H9 (cell line): ENCODE measurements around the gene CCDC157. TPM values are rescaled to one million over a fixed set of nuclear protein-coding genes. Genes with fewer than 3 reads are reported as not detected.
A peak's percentile ranks its signal among the peaks of the same experiment; 100 is the strongest.

ENCODE experiments used
- DNase-seq: peaks from one replicate; pipeline ENCODE4 v3.0.0-alpha.2; 2017
- H2AFZ ChIP-seq: one replicate; pipeline ENCODE4 v1.6.1; 2013; ENCODE audit warnings: mild to moderate bottlenecking, low read length, control low read depth, moderate library complexity
- H2AK5ac ChIP-seq: 2 replicates; pipeline ENCODE4 v1.6.1; 2013; ENCODE audit warnings: low read length, control low read depth, mixed read lengths; ENCODE audit not compliant: insufficient read length
- H2BK120ac ChIP-seq: one replicate; pipeline ENCODE4 v1.6.1; 2013; ENCODE audit warnings: low read depth, mild to moderate bottlenecking, low read length, control low read depth, inconsistent platforms; ENCODE audit not compliant: poor library complexity, severe bottlenecking
- H2BK12ac ChIP-seq: 2 replicates; pipeline ENCODE4 v1.6.1; 2013; ENCODE audit warnings: low read length, control low read depth, mixed read lengths, low read depth; ENCODE audit not compliant: insufficient read length
- H2BK15ac ChIP-seq: 2 replicates; pipeline ENCODE4 v1.6.1; 2013; ENCODE audit warnings: low read depth, low read length, control low read depth
- H2BK20ac ChIP-seq: one replicate; pipeline ENCODE4 v1.6.1; 2013; ENCODE audit warnings: low read depth, mild to moderate bottlenecking, low read length, control low read depth, inconsistent platforms; ENCODE audit not compliant: poor library complexity, severe bottlenecking
- H2BK5ac ChIP-seq: 2 replicates; pipeline ENCODE4 v1.6.1; 2013; ENCODE audit warnings: low read length, control low read depth, mixed read lengths; ENCODE audit not compliant: insufficient read length
- H3K14ac ChIP-seq: 2 replicates; pipeline ENCODE4 v1.6.1; 2013; ENCODE audit warnings: low read length, control low read depth; ENCODE audit not compliant: insufficient read depth
- H3K18ac ChIP-seq: 2 replicates; pipeline ENCODE4 v1.6.1; 2013; ENCODE audit warnings: low read depth, mild to moderate bottlenecking, mixed read lengths, low read length, control low read depth; ENCODE audit not compliant: insufficient read length
- H3K23ac ChIP-seq: 2 replicates; pipeline ENCODE4 v1.6.1; 2013; ENCODE audit warnings: low read length, control low read depth, mixed read lengths, low read depth; ENCODE audit not compliant: insufficient read length
- H3K23me2 ChIP-seq: 2 replicates; pipeline ENCODE4 v1.6.1; 2013; ENCODE audit warnings: low read depth, mild to moderate bottlenecking, mixed read lengths, low read length, control low read depth; ENCODE audit not compliant: insufficient read length, poor library complexity, severe bottlenecking
- H3K27ac ChIP-seq: 2 replicates; pipeline ENCODE4 v1.5.1; 2013; ENCODE audit warnings: low read length, control low read depth, mixed read lengths, low read depth; ENCODE audit not compliant: insufficient read length
- H3K27me3 ChIP-seq: 2 replicates; pipeline ENCODE4 v1.6.1; 2013; ENCODE audit warnings: low read length, control low read depth, inconsistent platforms; ENCODE audit not compliant: insufficient read depth
- H3K4ac ChIP-seq: 2 replicates; pipeline ENCODE4 v1.6.1; 2013; ENCODE audit warnings: low read depth, mild to moderate bottlenecking, control low read depth, inconsistent platforms, low read length, moderate library complexity
- H3K4me1 ChIP-seq: 2 replicates; pipeline ENCODE4 v1.6.1; 2013; ENCODE audit warnings: low read length, control low read depth, inconsistent platforms; ENCODE audit not compliant: insufficient read depth
- H3K4me2 ChIP-seq: 2 replicates; pipeline ENCODE4 v1.6.1; 2013; ENCODE audit warnings: low read length, control low read depth, mixed read lengths; ENCODE audit not compliant: insufficient read length, insufficient read depth
- H3K56ac ChIP-seq: 2 replicates; pipeline ENCODE4 v1.6.1; 2013; ENCODE audit warnings: low read depth, mild to moderate bottlenecking, mixed read lengths, low read length, control low read depth; ENCODE audit not compliant: insufficient read length
- H3K79me1 ChIP-seq: 2 replicates; pipeline ENCODE4 v1.6.1; 2013; ENCODE audit warnings: low read depth, mild to moderate bottlenecking, moderate library complexity, low read length, control low read depth, inconsistent platforms; ENCODE audit not compliant: insufficient read depth, poor library complexity, severe bottlenecking
- H3K79me2 ChIP-seq: 2 replicates; pipeline ENCODE4 v1.6.1; 2013; ENCODE audit warnings: low read length, control low read depth, inconsistent platforms; ENCODE audit not compliant: insufficient read depth
- H3K9ac ChIP-seq: 2 replicates; pipeline ENCODE4 v1.6.1; 2013; ENCODE audit warnings: low read length, control low read depth, mixed read lengths; ENCODE audit not compliant: insufficient read length; ENCODE audit errors: extremely low read depth
- H3K9me3 ChIP-seq: one replicate; pipeline ENCODE4 v1.6.1; 2013; ENCODE audit warnings: low read depth, low read length, inconsistent platforms; ENCODE audit not compliant: control insufficient read depth
- H3T11ph ChIP-seq: one replicate; pipeline ENCODE4 v1.6.1; 2013; ENCODE audit warnings: mild to moderate bottlenecking, low read length, control low read depth, inconsistent platforms
- H4K20me1 ChIP-seq: one replicate; pipeline ENCODE4 v1.6.1; 2013; ENCODE audit not compliant: control insufficient read depth, insufficient read length, insufficient read depth
- H4K5ac ChIP-seq: 2 replicates; pipeline ENCODE4 v1.6.1; 2013; ENCODE audit warnings: low read depth, mild to moderate bottlenecking, mixed read lengths, low read length, control low read depth; ENCODE audit not compliant: insufficient read length
- H4K8ac ChIP-seq: replicated peaks from 2 replicates; pipeline ENCODE4 v1.6.1; 2013; ENCODE audit warnings: low read length, control low read depth, mixed read lengths, low read depth; ENCODE audit not compliant: insufficient read length
- H4K91ac ChIP-seq: 2 replicates; pipeline ENCODE4 v1.6.1; 2013; ENCODE audit warnings: low read depth, mild to moderate bottlenecking, moderate library complexity, mixed read lengths, low read length, control low read depth; ENCODE audit not compliant: insufficient read length
- H3K27ac Mint-ChIP-seq, 3 experiments: 2 replicates in 2 of 3; 3 replicates in 1 of 3; pipeline ENCODE4 v1.8.0; 2020 to 2021; ENCODE audit warnings: mixed read lengths in 3 of 3, mild to moderate bottlenecking in 1 of 3, moderate library complexity in 1 of 3
- H3K27me3 Mint-ChIP-seq: 2 replicates; pipeline ENCODE4 v1.8.0; 2021; ENCODE audit warnings: low read depth, mild to moderate bottlenecking, moderate library complexity, mixed read lengths
- H3K36me3 Mint-ChIP-seq, 3 experiments: 2 replicates in 2 of 3; 3 replicates in 1 of 3; pipeline ENCODE4 v1.8.0; 2020 to 2021; ENCODE audit warnings: low read depth in 3 of 3, mixed read lengths in 3 of 3; ENCODE audit not compliant: insufficient read depth in 1 of 3
- H3K4me1 Mint-ChIP-seq, 2 experiments: 2 replicates each; pipeline ENCODE4 v1.8.0; 2020; ENCODE audit warnings: mixed read lengths in 2 of 2
- H3K4me3 Mint-ChIP-seq, 2 experiments: 2 replicates in 1 of 2; 3 replicates in 1 of 2; pipeline ENCODE4 v1.8.0; 2020 to 2021; ENCODE audit warnings: mild to moderate bottlenecking in 2 of 2, mixed read lengths in 2 of 2, moderate library complexity in 1 of 2
- H3K9me3 Mint-ChIP-seq, 2 experiments: 2 replicates in 1 of 2; 3 replicates in 1 of 2; pipeline ENCODE4 v1.8.0; 2020; ENCODE audit warnings: mild to moderate bottlenecking in 2 of 2, mixed read lengths in 2 of 2, moderate library complexity in 1 of 2
- CTCF ChIP-seq: fragments of 200-600 bp; sonication (generic); conservative IDR thresholded peaks from 3 replicates; pipeline ENCODE4 v1.8.0; 2021; ENCODE audit warnings: antibody characterized with exemption, mild to moderate bottlenecking
- WGBS: extraction: QIAGEN DNeasy Blood & Tissue Kit; methylation state at CpG from one replicate; pipeline ENCODE4 v1.1.7; 2013; ENCODE audit warnings: missing lambda C conversion rate, low lambda C conversion rate, mixed read lengths; ENCODE audit not compliant: insufficient read length; ENCODE audit errors: extremely low coverage; 5-methylcytosine and 5-hydroxymethylcytosine counted together
- total RNA-seq: library from RNA; stranded (reverse); gene quantifications from 2 replicates; pipeline ENCODE4 v1.2.1, GENCODE V29; 2021

Gene CCDC157
- total RNA-seq, 1 experiment from 2014 or later, result 4.3 TPM

- Histone ChIP-seq H3K56ac (no peak within 1 kb of the TSS), H3K79me1 (no peaks in the 10 kb centered on the region), H2BK20ac (no peak within 1 kb of the TSS), H3K23ac (no peak within 1 kb of the TSS), H2AK5ac (no peak within 1 kb of the TSS), H3K9me3 (no peaks in the 10 kb centered on the region), H4K20me1 (no peaks in the 10 kb centered on the region), H3K4me1 (peaks cover 7% of the 10 kb centered on the region; the same call in 1 of the 2 replicates), H2BK15ac (no peak within 1 kb of the TSS), H4K8ac (no peak within 1 kb of the TSS), H3K4me2 (peak within 1 kb of the TSS; percentile 83), H4K5ac (no peak within 1 kb of the TSS), H3K27me3 (no peaks in the 10 kb centered on the region), H3K79me2 (no peaks in the 10 kb centered on the region; the same call in 1 of the 2 replicates), H3K18ac (peak within 1 kb of the TSS; percentile 61), H2BK120ac (no peak within 1 kb of the TSS), H3K9ac (peak within 1 kb of the TSS; percentile 66), H3K4ac (no peak within 1 kb of the TSS), H3T11ph (no peak within 1 kb of the TSS), H2BK12ac (no peak within 1 kb of the TSS), H4K91ac (no peak within 1 kb of the TSS), H3K27ac (no peak within 1 kb of the TSS), H2AFZ (peak within 1 kb of the TSS; percentile 11), H3K14ac (peak within 1 kb of the TSS; percentile 71), H3K23me2 (peaks cover 21% of the 10 kb centered on the region), H2BK5ac (no peak within 1 kb of the TSS)
- DNase-seq, result peak; percentile 87
- H3K27me3 Mint-ChIP-seq, result no peaks in the 10 kb centered on the region; the same call in 1 of the 2 replicates
- no peaks in the 10 kb centered on the region for H3K9me3 Mint-ChIP-seq
- H3K36me3 Mint-ChIP-seq, result peaks cover 12 to 30% (median 30%) of the 10 kb centered on the region in 3 experiments
- no peak for TF ChIP-seq CTCF
- H3K27ac Mint-ChIP-seq, result peak within 1 kb of the TSS; percentile 88 to 97 (median 94)
- peak within 1 kb of the TSS; percentile 87 to 93 for H3K4me3 Mint-ChIP-seq
- peaks cover 37 to 38% of the 10 kb centered on the region in 2 experiments for H3K4me1 Mint-ChIP-seq
- WGBS, result no CpG with 5 or more reads among the region's 61 CpGs
These were observed 69.0 kb downstream of the CCDC157 start, which contains the start of gene MTFP1 for GRCh38 chr22:30425616-30426387. MTFP1 (plus strand) TSS chr22:30425768; CDS start chr22:30425880, 112 bp downstream.

Other genes starting within 250 kb of the CCDC157 start
- 4.3 and 6.1 TPM in 2 replicates for gene LIF, start 110.2 kb upstream of the CCDC157 start, total RNA-seq
- gene OSM, start 90.2 kb upstream of the CCDC157 start, total RNA-seq, result not detected in 2 replicates
- 8.8 and 11.0 TPM in 2 replicates for gene CASTOR1, start 67.5 kb upstream of the CCDC157 start, total RNA-seq
- 8.2 and 8.4 TPM in 2 replicates for gene TBC1D10A, start 30.1 kb upstream of the CCDC157 start, total RNA-seq
- gene SF3A1, start 113 bp upstream of the CCDC157 start, total RNA-seq, result 211 and 225 TPM in 2 replicates
- gene RNF215, start 30.4 kb downstream of the CCDC157 start, total RNA-seq, result 22.6 and 24.5 TPM in 2 replicates
- gene SEC14L2, start 40.0 kb downstream of the CCDC157 start, total RNA-seq, result 8.2 and 8.5 TPM in 2 replicates
- 46.8 and 56.8 TPM in 2 replicates for gene MTFP1, start 68.8 kb downstream of the CCDC157 start, total RNA-seq
- gene SEC14L3, start 115.0 kb downstream of the CCDC157 start, total RNA-seq, result not detected in 2 replicates
- 0.09 and 0.17 TPM in 2 replicates for gene SEC14L4, start 148.7 kb downstream of the CCDC157 start, total RNA-seq
- 0.46 and 1.1 TPM in 2 replicates for gene SEC14L6, start 189.7 kb downstream of the CCDC157 start, total RNA-seq
- 5.1 TPM in 2 replicates for gene GAL3ST1, start 217.7 kb downstream of the CCDC157 start, total RNA-seq
- gene PES1, start 234.9 kb downstream of the CCDC157 start, total RNA-seq, result 133 and 140 TPM in 2 replicates